ENCODE results near the gene CCDC7.

The CCDC7 gene

GRCh38 chr10:32410569-32410968 is 35.4 kb upstream of the CCDC7 start:
- no peak overlapping the region for H3K4me3 ChIP-seq (ENCODE audit: low read length)
- TF ChIP-seq CTCF (conservative IDR thresholded peaks at IDR 0.05; ENCODE audit: low read depth, low read length), result no peak
- DNase-seq (ENCODE audit: low read depth), result no peak

DNA sequence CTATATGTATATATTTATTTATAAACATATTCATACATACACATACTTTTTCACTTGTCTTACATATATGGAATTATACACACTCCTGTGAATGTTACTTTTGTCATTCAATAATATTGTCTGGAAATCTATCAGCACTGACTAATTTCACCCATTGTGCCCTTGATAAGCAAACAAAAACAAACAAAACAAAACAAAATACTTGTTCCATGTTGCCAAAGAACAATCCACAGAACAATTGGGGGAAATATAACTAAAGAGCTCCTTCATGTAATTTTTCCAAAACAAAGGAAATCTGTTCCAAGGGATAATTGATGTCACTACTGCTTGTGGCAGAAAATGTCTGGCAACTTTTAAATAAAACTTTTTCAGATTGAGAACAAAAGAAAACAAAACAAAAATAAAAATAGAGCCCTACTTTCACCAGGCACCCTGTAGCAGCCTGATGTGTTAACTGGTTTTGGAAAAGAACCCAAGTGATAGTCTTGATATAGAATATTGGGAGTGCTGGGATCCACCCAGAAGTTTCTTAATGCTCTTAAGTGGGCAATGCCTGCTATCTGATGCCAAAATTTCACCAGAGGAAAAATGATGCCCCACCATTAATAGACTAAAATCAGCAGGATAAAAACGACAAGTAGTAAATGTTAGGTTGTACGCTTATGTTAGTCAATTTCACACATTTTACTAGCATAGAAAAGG is 34.0 kb upstream of the CCDC7 start:
- no peak for DNase-seq (ENCODE audit: low read depth)
- TF ChIP-seq CTCF (conservative IDR thresholded peaks at IDR 0.05; ENCODE audit: low read depth, low read length), result no peak
- no peak overlapping the region for H3K4me3 ChIP-seq (ENCODE audit: low read length)

DNA sequence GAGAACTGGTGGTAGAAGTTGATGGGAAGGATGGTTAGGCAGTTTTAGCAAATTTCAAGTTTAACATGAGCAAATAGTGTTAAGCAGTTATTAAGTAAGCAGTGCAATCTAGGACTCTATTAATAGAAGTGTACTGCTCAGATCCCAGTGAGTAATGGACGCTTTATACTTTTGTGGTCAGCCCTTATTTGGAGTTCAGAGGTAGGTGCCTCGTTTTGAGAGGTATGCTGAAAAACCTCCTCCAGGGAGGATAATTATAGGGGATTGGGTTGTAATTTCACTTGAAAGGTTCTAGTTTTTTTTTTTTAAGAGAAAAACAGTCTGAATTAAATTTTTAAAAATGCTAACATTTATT is 33.5 kb upstream of the CCDC7 start:
- DNase-seq (ENCODE audit: low read depth), result peak; percentile 52
- TF ChIP-seq CTCF (conservative IDR thresholded peaks at IDR 0.05; ENCODE audit: low read depth, low read length), result no peak
- H3K4me3 ChIP-seq (ENCODE audit: low read length), result no peak overlapping the region

DNA sequence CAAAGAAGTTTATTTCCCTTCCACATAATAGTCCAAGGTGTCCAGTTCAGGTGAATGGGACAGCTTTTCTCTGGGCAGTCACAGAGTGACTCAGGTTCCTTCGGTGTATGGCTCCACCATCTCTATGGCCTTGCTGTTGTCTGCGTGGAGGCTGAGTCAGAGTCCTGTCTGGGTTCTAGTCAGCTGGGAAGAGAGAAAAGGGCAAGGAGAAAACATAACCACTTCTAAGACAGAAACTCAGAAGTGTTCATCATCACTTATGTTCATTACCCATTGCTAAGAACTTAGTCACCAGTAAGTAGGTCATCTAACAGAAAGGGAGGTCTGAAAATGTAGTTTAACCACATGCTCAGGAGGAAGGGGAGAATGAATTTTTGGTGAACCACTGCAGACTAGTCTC is 32.4 kb upstream of the CCDC7 start:
- DNase-seq (ENCODE audit: low read depth), result peak; percentile 76
- TF ChIP-seq CTCF (conservative IDR thresholded peaks at IDR 0.05; ENCODE audit: low read depth, low read length), result no peak
- H3K4me3 ChIP-seq (ENCODE audit: low read length), result no peak overlapping the region

- TF ChIP-seq CTCF (conservative IDR thresholded peaks at IDR 0.05; ENCODE audit: low read depth, low read length), result no peak
- DNase-seq (ENCODE audit: low read depth), result no peak
- no peak overlapping the region for H3K4me3 ChIP-seq (ENCODE audit: low read length)
These were observed 30.6 kb upstream of the CCDC7 start for GRCh38 chr10:32415361-32415760.

- TF ChIP-seq CTCF (conservative IDR thresholded peaks at IDR 0.05; ENCODE audit: low read depth, low read length), result no peak
- H3K4me3 ChIP-seq (ENCODE audit: low read length), result no peak overlapping the region
- DNase-seq (ENCODE audit: low read depth), result peak; percentile 48
These were observed 27.9 kb upstream of the CCDC7 start for GRCh38 chr10:32417911-32418547.

- no peak for DNase-seq (ENCODE audit: low read depth)
- no peak overlapping the region for H3K4me3 ChIP-seq (ENCODE audit: low read length)
- no peak for TF ChIP-seq CTCF (conservative IDR thresholded peaks at IDR 0.05; ENCODE audit: low read depth, low read length)
These were observed 27.4 kb upstream of the CCDC7 start for GRCh38 chr10:32418572-32418971.

All from retinal pigment epithelial cell (primary cell).